Bronchial epithelial cell (primary cell): ENCODE measurements around the gene IQGAP1. TPM values are rescaled to one million over a fixed set of nuclear protein-coding genes. Genes with fewer than 3 reads are reported as not detected.
"Not testable (repeated sequence)": the region's sequence is repeated elsewhere in the genome, so short reads cannot be mapped to it uniquely, and the experiment has no call there.

Source experiments
- DNase-seq: peaks from one replicate; pipeline ENCODE4 v3.0.0-alpha.2; 2010; ENCODE audit warnings: low read depth
- FAIRE-seq: peaks from 2 replicates; lab custom pipeline; 2011; peaks lifted over from hg19 to GRCh38; lab: Jason Lieb, UNC
- H3K27me3 ChIP-seq: 2 replicates; pipeline ENCODE4 v1.5.1; 2011; ENCODE audit warnings: low read length; ENCODE audit not compliant: control insufficient read depth, insufficient read depth
- H3K36me3 ChIP-seq: 2 replicates; pipeline ENCODE4 v1.5.1; 2011; ENCODE audit warnings: low read length; ENCODE audit not compliant: control insufficient read depth, insufficient read depth
- H3K4me3 ChIP-seq: 2 replicates; pipeline ENCODE4 v1.5.1; 2011; ENCODE audit warnings: mild to moderate bottlenecking, low read depth, low read length, control low read depth
- total RNA-seq: library from RNA; depleted of rRNA; stranded (reverse); fragments of >200 nt; gene quantifications from 2 replicates; pipeline ENCODE4 v1.2.1, GENCODE V29; 2014
- TF ChIP-seq, protein P1 (sequence below): IDR thresholded peaks from 2 replicates; pipeline ENCODE4 v1.5.1; 2011; ENCODE audit warnings: mild to moderate bottlenecking, moderate library complexity, low read length, control low read depth, inconsistent platforms; ENCODE audit not compliant: insufficient read depth, severe bottlenecking

The IQGAP1 gene
- total RNA-seq, 1 donor from 2014 or later: 163 TPM

GRCh38 chr15:90344662-90345061 lies 43.4 kb upstream of the IQGAP1 start:
- no peak for DNase-seq
- Histone ChIP-seq H3K4me3 (no peak overlapping the region), H3K27me3 (no peaks in the 10 kb centered on the region), H3K36me3 (no peaks in the 10 kb centered on the region)
- TF ChIP-seq, protein P1, sequence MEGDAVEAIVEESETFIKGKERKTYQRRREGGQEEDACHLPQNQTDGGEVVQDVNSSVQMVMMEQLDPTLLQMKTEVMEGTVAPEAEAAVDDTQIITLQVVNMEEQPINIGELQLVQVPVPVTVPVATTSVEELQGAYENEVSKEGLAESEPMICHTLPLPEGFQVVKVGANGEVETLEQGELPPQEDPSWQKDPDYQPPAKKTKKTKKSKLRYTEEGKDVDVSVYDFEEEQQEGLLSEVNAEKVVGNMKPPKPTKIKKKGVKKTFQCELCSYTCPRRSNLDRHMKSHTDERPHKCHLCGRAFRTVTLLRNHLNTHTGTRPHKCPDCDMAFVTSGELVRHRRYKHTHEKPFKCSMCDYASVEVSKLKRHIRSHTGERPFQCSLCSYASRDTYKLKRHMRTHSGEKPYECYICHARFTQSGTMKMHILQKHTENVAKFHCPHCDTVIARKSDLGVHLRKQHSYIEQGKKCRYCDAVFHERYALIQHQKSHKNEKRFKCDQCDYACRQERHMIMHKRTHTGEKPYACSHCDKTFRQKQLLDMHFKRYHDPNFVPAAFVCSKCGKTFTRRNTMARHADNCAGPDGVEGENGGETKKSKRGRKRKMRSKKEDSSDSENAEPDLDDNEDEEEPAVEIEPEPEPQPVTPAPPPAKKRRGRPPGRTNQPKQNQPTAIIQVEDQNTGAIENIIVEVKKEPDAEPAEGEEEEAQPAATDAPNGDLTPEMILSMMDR: no peak
- no peak for FAIRE-seq

GRCh38 chr15:90345857-90346256 lies 42.2 kb upstream of the IQGAP1 start:
- TF ChIP-seq, protein P1: no peak
- FAIRE-seq (no peak), DNase-seq (no peak)
- Histone ChIP-seq H3K4me3 (no peak overlapping the region), H3K36me3 (no peaks in the 10 kb centered on the region), H3K27me3 (no peaks in the 10 kb centered on the region)

DNA sequence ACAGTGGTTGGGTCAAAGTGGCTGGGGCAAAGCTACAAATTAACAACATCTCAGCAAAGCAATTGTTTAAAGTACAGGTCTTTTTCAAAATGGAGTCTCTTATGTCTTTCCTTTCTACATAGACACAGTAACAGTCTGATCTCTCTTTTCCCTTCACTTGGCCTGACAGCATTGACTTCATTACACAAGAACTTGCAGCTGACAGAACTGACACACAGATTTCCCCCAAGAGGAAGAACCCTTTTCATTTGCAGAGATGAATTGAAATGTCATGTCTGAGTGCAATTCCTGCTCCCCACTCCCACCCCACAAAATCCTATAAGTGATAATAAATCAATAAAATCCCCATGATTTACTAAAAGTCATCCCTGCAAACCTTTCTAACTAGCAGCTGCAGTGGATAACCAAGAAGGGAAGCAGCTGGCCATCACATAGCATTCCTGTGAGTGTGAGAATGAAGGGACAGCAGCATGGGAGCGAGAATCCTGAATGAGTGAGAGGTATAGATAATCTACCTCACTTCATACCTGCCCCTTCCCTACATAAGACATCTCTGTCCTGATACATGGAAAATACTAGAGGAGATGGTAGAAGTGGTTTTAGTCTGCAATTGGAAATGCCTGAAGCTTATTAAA lies 40.5 kb upstream of the IQGAP1 start:
- not testable (repeated sequence) for H3K27me3 ChIP-seq, H3K4me3 ChIP-seq, FAIRE-seq, DNase-seq, H3K36me3 ChIP-seq

- Histone ChIP-seq H3K36me3 (no peaks in the 10 kb centered on the region), H3K27me3 (no peaks in the 10 kb centered on the region), H3K4me3 (no peak overlapping the region)
- DNase-seq (peak; percentile 71), FAIRE-seq (peak; percentile 52)
- TF ChIP-seq, protein P1: no peak
These were observed 39.6 kb upstream of the IQGAP1 start for GRCh38 chr15:90348456-90348855.

- TF ChIP-seq, protein P1: no peak
- H3K27me3 ChIP-seq: no peaks in the 10 kb centered on the region
- H3K36me3 ChIP-seq: no peaks in the 10 kb centered on the region
- DNase-seq (no peak), FAIRE-seq (no peak)
- no peak overlapping the region for H3K4me3 ChIP-seq
These were observed 39.0 kb upstream of the IQGAP1 start for GRCh38 chr15:90349072-90349471.

DNA sequence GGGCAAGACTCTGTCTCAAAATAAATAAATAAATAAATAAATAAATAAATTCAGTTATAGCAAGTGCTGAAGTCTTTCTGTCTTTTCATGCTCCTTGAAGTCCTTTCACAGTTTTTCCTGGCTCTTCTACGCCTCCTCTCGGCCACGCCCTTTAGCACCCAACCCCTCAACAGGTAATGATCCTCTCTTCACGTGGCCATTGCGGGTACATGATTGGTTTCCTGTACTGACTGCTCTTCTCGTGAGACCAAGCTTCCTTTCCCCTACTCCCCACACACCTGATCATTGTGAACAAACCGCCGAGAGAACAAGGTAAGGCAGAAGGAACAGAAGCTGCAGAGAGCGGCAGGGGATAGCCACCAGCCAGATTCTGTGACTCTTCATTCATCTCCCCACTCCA lies 38.2 kb upstream of the IQGAP1 start:
- TF ChIP-seq, protein P1: no peak
- no peaks in the 10 kb centered on the region for H3K36me3 ChIP-seq
- no peaks in the 10 kb centered on the region for H3K27me3 ChIP-seq
- FAIRE-seq (no peak), DNase-seq (no peak)
- H3K4me3 ChIP-seq: no peak overlapping the region
